ENCODE results near the gene NRG2. TPM values are rescaled to one million over a fixed set of nuclear protein-coding genes. Genes with fewer than 3 reads are reported as not detected.

The NRG2 gene
- total and polyA plus RNA-seq, 8 donors, result 1.2 to 5.2 (median 3.0) TPM

- 52 to 55% methylated on average over 4 of the region's 4 CpGs for WGBS, 2 donors
- peaks cover 11 to 22% (median 14%) of the 10 kb centered on the region in 3 donors for H3K4me1 ChIP-seq
- no peak overlapping the region for H3K27ac ChIP-seq
- peak; percentile 53 to 72 (median 58) for ATAC-seq
- intact Hi-C loops (cut with DNase I), result no loop called here
- H3K9me3 ChIP-seq, result no peaks in the 10 kb centered on the region
- peak; percentile 49 for FAIRE-seq
- DNase-seq, result no peak
- H3K36me3 ChIP-seq, result no peaks in the 10 kb centered on the region
- no peaks in the 10 kb centered on the region for H3K27me3 ChIP-seq
- no peak overlapping the region for H3K4me3 ChIP-seq
- no peak for TF ChIP-seq CTCF (IDR thresholded peaks at IDR 0.05)
These were observed 22.4 kb downstream of the NRG2 start for GRCh38 chr5:140020601-140021177.

GRCh38 chr5:140018920-140019644, 24.0 kb downstream of the NRG2 start:
- DNase-seq (peak in 1 of 6 donors; percentile 20), FAIRE-seq (no peak), ATAC-seq (peak; percentile 82 to 88 (median 84))
- H3K36me3 ChIP-seq, result no peaks in the 10 kb centered on the region
- peak overlapping the region in 1 of 4 donors; percentile 42 for H3K27ac ChIP-seq
- no peaks in the 10 kb centered on the region for H3K9me3 ChIP-seq
- 30 to 46% methylated on average over 4 of the region's 4 CpGs for WGBS, 2 donors
- intact Hi-C loops (cut with DNase I), result no loop called here
- H3K4me1 ChIP-seq, result peaks cover 11 to 14% (median 14%) of the 10 kb centered on the region in 3 donors
- TF ChIP-seq CTCF (IDR thresholded peaks at IDR 0.05), result no peak
- no peaks in the 10 kb centered on the region for H3K27me3 ChIP-seq
- no peak overlapping the region for H3K4me3 ChIP-seq

GRCh38 chr5:140018517-140018916, 24.6 kb downstream of the NRG2 start:
- H3K27me3 ChIP-seq, result no peaks in the 10 kb centered on the region
- intact Hi-C loops (cut with DNase I), result no loop called here

GRCh38 chr5:140018096-140018481, 25.0 kb downstream of the NRG2 start:
- ATAC-seq (no peak), DNase-seq (no peak), FAIRE-seq (no peak)
- no peaks in the 10 kb centered on the region for H3K9me3 ChIP-seq
- peaks cover 11 to 14% (median 14%) of the 10 kb centered on the region in 3 donors for H3K4me1 ChIP-seq
- no peaks in the 10 kb centered on the region for H3K27me3 ChIP-seq
- no peaks in the 10 kb centered on the region for H3K36me3 ChIP-seq
- intact Hi-C loops (cut with DNase I), result no loop called here
- no peak overlapping the region for H3K27ac ChIP-seq
- TF ChIP-seq CTCF (IDR thresholded peaks at IDR 0.05), result no peak
- 89 to 94% methylated on average over 8 of the region's 8 CpGs for WGBS, 2 donors
- H3K4me3 ChIP-seq, result no peak overlapping the region

More at GRCh38 chr5:140018517-140018916, 24.6 kb downstream of the NRG2 start:
- Histone ChIP-seq H3K9me3 (no peaks in the 10 kb centered on the region), H3K4me3 (no peak overlapping the region), H3K27ac (no peak overlapping the region), H3K4me1 (peaks cover 11 to 14% (median 14%) of the 10 kb centered on the region in 3 donors), H3K36me3 (no peaks in the 10 kb centered on the region)
- TF ChIP-seq CTCF (IDR thresholded peaks at IDR 0.05), result no peak
- FAIRE-seq (no peak), DNase-seq (no peak), ATAC-seq (no peak)
- WGBS, 2 donors, result 84 to 85% methylated on average over 7 of the region's 7 CpGs

All from pancreas (tissue), 10 donors.